ENCODE measurements around the gene LMAN2. TPM values are rescaled to one million over a fixed set of nuclear protein-coding genes. Genes with fewer than 3 reads are reported as not detected.
"Not testable (repeated sequence)": the region's sequence is repeated elsewhere in the genome, so short reads cannot be mapped to it uniquely, and the experiment has no call there.

The LMAN2 gene
- total RNA-seq, 1 donor from 2014 or later = 252 TPM

GRCh38 chr5:177378884-177379883 lies 27.7 kb upstream of the LMAN2 start:
- DNase-seq (ENCODE audit: low read depth) = peak; percentile 85
- TF ChIP-seq, protein P1, sequence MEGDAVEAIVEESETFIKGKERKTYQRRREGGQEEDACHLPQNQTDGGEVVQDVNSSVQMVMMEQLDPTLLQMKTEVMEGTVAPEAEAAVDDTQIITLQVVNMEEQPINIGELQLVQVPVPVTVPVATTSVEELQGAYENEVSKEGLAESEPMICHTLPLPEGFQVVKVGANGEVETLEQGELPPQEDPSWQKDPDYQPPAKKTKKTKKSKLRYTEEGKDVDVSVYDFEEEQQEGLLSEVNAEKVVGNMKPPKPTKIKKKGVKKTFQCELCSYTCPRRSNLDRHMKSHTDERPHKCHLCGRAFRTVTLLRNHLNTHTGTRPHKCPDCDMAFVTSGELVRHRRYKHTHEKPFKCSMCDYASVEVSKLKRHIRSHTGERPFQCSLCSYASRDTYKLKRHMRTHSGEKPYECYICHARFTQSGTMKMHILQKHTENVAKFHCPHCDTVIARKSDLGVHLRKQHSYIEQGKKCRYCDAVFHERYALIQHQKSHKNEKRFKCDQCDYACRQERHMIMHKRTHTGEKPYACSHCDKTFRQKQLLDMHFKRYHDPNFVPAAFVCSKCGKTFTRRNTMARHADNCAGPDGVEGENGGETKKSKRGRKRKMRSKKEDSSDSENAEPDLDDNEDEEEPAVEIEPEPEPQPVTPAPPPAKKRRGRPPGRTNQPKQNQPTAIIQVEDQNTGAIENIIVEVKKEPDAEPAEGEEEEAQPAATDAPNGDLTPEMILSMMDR (conservative IDR thresholded peaks at IDR 0.05; ENCODE audit: low read depth, low read length) = no peak
- no peak overlapping the region for H3K4me3 ChIP-seq (ENCODE audit: low read depth, low read length)

- H3K4me3 ChIP-seq (ENCODE audit: low read depth, low read length) = no peak overlapping the region
- TF ChIP-seq, protein P1 (conservative IDR thresholded peaks at IDR 0.05; ENCODE audit: low read depth, low read length) = peak; percentile 22
- no peak for DNase-seq (ENCODE audit: low read depth)
Measured at GRCh38 chr5:177377851-177378776, 26.6 kb upstream of the LMAN2 start.

- TF ChIP-seq, protein P1 (conservative IDR thresholded peaks at IDR 0.05; ENCODE audit: low read depth, low read length) = peak; percentile 17
- H3K4me3 ChIP-seq (ENCODE audit: low read depth, low read length) = no peak overlapping the region
- DNase-seq (ENCODE audit: low read depth) = no peak
Measured at GRCh38 chr5:177376107-177376506, 24.6 kb upstream of the LMAN2 start.

- DNase-seq (ENCODE audit: low read depth); H3K4me3 ChIP-seq (ENCODE audit: low read depth, low read length): not testable (repeated sequence)
Measured at GRCh38 chr5:177375516-177375915, 24.0 kb upstream of the LMAN2 start.

DNA sequence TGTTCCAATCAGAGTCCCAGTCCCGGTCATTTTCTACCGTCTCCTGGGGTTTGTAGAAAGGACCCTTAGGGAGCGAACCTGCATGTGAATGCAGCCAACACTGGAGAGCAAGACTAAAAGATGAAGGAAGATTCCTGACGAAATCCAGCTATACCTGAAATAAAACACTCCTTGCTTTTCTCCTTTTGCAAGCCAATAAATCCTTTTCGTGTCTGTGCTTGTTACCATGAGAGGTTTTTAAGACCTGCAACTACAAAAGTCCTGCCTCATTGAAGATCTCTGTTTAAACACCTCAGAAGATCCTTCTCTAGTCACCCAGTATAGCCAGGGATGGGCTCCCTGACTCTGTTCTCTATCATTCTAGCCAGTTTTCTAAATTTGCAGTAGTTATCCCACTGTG lies 22.7 kb upstream of the LMAN2 start:
- no peak overlapping the region for H3K4me3 ChIP-seq (ENCODE audit: low read depth, low read length)
- TF ChIP-seq, protein P1 (conservative IDR thresholded peaks at IDR 0.05; ENCODE audit: low read depth, low read length) = no peak
- DNase-seq (ENCODE audit: low read depth) = no peak

- TF ChIP-seq, protein P1 (conservative IDR thresholded peaks at IDR 0.05; ENCODE audit: low read depth, low read length) = no peak
- no peak for DNase-seq (ENCODE audit: low read depth)
- H3K4me3 ChIP-seq (ENCODE audit: low read depth, low read length) = no peak overlapping the region
Measured at GRCh38 chr5:177373806-177374205, 22.3 kb upstream of the LMAN2 start.

DNA sequence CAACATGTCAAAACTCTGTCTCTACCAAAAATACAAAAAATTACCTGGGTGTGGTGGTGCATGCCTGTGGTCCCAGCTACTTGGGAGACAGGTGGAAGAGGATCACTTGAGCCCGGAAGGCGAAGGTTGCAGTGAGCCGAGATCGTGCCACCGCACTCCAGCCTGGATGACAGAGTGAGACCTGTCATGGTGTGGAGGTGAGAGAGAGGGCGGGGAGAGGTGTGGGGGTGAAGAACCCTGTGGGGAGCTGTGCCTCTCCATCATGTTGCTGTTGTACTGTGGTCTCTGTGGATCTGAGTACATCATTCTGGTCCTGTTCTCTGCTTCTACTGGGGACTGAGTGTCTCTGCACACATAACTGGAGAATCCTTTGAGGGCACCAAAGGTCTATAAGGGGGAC lies 21.4 kb upstream of the LMAN2 start:
- no peak overlapping the region for H3K4me3 ChIP-seq (ENCODE audit: low read depth, low read length)
- TF ChIP-seq, protein P1 (conservative IDR thresholded peaks at IDR 0.05; ENCODE audit: low read depth, low read length) = no peak
- no peak for DNase-seq (ENCODE audit: low read depth)

Data from epithelial cell of proximal tubule (primary cell).